ENCODE results near the gene ZNF770.
A peak's percentile ranks its signal among the peaks of the same experiment; 100 is the strongest.

ZNF770 gene, protein sequence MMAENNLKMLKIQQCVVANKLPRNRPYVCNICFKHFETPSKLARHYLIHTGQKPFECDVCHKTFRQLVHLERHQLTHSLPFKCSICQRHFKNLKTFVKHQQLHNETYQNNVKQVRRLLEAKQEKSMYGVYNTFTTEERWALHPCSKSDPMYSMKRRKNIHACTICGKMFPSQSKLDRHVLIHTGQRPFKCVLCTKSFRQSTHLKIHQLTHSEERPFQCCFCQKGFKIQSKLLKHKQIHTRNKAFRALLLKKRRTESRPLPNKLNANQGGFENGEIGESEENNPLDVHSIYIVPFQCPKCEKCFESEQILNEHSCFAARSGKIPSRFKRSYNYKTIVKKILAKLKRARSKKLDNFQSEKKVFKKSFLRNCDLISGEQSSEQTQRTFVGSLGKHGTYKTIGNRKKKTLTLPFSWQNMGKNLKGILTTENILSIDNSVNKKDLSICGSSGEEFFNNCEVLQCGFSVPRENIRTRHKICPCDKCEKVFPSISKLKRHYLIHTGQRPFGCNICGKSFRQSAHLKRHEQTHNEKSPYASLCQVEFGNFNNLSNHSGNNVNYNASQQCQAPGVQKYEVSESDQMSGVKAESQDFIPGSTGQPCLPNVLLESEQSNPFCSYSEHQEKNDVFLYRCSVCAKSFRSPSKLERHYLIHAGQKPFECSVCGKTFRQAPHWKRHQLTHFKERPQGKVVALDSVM

GRCh38 chr15:34988027-34988902 is at the start of gene ZNF770:
TSS of gene ZNF770 (minus strand) at chr15:34988287. CDS start at chr15:34983434, 4,853 bp downstream.
- DNase-seq (ENCODE audit: low spot score): peak; percentile 88

- no peak for DNase-seq (ENCODE audit: low spot score)
Observed at GRCh38 chr15:35028235-35028984, 40.3 kb upstream of the ZNF770 start.

DNA sequence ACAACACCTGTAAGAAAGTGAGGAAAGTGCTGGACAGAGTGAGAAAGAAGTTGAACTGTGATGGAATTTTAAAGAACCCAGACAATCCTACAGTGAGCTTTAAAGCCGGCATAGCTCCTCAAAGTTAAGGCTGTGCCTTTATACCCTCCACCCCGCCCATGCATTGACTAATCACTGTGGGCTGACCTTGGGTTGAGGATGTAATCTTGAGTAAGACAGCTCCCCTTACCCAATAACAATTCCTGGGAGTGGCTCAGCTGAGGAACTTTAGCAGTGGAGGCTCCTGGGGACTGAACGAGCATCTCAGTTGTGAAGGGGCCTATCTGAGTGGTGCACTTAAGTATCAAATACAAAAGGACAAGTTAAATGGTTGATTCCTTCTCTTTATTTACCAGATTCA is 35.7 kb upstream of the ZNF770 start:
- no peak for DNase-seq (ENCODE audit: low spot score)

GRCh38 chr15:35020974-35021373 is 32.9 kb upstream of the ZNF770 start:
- DNase-seq (ENCODE audit: low spot score): no peak

DNA sequence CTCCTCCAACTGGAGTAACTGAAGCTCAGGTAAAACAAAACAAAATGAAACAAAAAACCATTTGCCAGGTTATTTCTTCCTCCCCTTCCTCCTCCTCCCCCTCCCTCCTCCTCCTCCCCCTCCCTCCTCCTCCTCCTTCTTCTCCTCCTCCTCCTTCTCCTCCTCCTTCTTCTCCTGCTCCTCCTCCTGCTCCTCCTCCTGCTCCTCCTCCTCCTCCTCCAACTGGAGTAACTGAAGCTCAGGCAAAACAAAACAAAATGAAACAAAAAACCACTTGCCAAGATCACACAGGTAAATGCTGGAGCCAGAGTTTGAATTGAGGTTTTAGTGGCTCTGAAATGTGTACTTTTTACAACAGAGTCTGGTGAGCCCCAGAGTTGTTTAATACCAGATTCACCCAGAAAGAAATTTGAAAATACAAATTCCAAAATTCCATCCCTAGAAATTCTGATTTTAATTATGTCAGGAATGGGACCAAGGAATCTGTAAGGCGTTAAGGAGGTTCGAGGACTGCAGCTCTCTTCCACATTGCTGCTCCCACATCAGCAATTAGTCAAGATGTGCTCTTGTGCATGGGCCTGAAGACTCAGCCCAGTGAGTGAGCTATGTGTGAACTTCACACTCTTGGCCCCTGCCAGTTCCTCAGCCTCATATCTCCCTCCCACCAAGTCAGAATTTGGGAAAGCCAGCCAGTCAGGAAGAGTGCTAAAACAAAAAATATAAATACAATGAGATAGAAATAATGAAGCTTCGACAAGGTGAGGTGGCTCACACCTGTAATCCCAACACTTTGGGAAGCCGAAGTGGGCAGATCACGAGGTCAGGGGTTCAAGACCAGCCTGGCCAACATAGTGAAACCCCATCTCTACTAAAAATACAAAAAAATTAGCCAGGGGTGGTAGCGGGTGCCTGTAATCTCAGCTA is 31.6 kb upstream of the ZNF770 start:
- DNase-seq (ENCODE audit: low spot score): no peak

DNA sequence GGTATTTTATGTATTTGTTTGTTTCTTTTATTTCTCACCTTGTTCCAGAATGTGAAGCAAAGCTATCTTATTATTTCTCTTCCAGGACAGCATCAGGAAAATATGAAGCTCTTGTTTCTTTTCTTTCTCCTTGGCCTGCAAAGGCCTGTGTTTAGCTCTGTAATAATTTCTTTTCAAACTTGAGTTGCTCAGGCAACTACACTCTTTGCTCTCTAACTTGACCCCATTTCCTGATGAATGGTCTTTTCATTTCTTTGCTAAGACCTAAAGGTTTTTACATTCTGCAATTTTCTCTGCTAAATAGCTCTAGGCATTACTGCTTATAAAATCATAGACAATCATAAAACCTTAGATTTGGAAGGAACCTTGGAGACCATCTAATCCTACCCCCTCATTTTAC is 26.2 kb upstream of the ZNF770 start:
- DNase-seq (ENCODE audit: low spot score): no peak

DNA sequence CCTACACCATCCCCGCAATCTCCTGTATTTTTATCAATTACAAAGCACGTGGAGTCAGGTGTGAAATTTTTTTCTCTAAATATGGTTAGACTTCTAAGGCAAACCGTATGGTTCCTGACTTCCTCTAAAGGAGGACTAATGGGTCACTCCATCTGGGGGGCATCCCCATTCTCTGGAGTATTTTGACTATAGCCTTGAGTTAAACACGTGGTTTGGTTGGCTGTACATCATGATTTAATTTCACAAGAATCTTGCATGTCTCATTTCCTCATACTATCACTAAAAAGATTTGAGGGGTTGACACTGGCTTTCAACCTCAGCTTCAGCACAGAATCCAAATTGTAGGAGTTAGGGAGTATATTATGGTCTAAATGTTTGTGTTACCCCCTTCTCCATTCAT is 25.3 kb upstream of the ZNF770 start:
- no peak for DNase-seq (ENCODE audit: low spot score)

GRCh38 chr15:35007397-35007796 is 19.3 kb upstream of the ZNF770 start:
- DNase-seq (ENCODE audit: low spot score): no peak

DNA sequence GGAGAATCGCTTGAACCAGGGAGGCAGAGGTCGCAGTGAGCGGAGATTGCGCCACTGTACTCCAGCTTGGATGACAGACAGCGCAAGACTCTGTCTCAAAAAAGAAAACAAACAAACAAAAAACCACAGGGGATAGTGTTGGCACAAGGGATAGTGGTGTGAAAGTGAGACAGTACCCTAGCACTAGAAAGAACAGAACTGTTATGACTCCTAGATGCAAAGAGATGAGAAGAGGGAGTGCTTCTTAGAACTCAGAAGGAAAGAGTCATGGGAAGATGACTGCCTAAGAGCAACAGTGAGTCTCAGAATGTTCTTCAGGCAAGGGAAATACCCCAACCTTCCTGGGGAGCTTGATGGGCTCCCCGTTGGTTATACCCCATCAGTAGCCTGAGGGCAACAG is 17.8 kb upstream of the ZNF770 start:
- no peak for DNase-seq (ENCODE audit: low spot score)

GRCh38 chr15:35003928-35004327 is 15.8 kb upstream of the ZNF770 start:
- no peak for DNase-seq (ENCODE audit: low spot score)

DNA sequence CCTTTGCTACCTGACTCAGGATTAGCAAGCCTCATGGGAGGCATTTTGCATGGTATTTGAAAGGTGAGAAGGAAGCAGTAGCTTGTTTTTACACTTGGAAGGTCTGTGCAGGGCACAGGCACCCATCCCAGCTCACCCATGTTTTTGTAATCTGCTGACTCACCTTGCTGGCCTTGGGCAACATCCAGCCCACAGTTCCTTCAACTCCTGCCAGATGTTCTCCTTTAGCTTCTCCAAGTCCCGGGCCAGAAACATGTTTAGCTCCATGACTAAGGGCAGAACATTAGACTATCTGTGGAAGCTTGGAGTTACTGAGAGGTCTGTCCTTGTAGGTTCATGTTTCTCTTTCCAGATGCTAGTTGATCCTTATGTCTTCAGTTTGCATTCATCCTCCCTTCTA is 12.4 kb upstream of the ZNF770 start:
- no peak for DNase-seq (ENCODE audit: low spot score)

- DNase-seq (ENCODE audit: low spot score): no peak
Observed at GRCh38 chr15:34999906-35000305, 11.8 kb upstream of the ZNF770 start.

- no peak for DNase-seq (ENCODE audit: low spot score)
Observed at GRCh38 chr15:34994925-34995324, 6.8 kb upstream of the ZNF770 start.

DNA sequence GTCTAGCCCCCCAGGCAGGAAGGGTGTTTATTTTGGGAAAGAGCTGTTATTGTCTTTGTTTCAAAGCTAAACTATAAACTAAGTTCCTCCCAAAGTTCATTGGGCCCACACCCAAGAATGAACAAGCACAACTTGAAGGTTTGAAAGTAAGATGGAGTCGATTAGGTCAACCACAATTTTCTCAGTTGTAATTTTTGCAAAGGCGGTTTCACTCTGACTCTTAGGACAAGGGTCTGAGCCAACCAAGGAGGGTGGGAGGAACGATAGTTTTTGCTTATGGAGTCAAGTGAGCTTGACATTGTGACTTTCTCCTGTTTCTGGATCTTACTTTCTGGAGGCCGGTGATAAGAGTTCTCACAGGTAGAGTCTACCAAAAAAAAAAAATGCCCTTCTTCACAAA is 5.8 kb upstream of the ZNF770 start:
- no peak for DNase-seq (ENCODE audit: low spot score)

DNA sequence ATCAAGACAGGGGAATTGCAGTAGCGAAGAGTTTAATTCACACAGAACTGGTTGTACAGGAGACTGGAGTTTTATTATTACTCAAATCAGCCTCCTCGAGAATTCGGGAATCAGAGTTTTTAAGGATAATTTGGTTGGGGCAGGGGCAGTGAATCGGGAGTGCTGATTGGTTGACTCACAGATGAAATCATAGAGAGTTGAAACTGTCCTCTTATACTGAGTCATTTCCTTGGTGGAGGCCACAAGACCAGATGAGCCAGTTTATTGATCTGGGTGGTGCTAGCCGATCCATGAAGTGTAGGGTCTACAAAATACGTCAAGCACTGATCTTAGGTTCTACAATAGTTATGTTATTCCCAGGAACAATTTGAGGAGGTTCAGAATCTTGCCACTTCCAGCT is 5.3 kb upstream of the ZNF770 start:
- DNase-seq (ENCODE audit: low spot score): no peak

DNA sequence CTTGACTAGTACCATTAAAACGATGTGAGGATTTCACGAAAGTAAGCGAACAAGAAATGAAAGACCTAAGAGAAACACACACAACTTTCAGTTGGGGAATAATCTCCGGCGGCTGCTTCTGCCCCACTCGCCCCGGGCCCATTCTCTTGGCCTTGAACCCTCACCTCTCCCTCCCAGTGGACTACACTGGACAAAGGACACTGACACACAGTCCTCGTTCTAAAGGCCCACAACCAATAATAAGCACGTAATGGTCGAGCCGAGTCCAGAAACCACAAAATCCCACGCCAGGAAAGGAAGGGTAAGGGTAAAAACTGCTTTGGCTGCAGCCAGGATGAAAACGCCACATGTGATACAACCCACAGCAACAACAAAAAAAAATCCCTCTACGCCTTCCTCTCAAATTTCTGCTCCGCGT is 469 bp downstream of the ZNF770 start:
- DNase-seq (ENCODE audit: low spot score): no peak

- no peak for DNase-seq (ENCODE audit: low spot score)
Observed at GRCh38 chr15:34986771-34987480, 1.2 kb downstream of the ZNF770 start.

DNA sequence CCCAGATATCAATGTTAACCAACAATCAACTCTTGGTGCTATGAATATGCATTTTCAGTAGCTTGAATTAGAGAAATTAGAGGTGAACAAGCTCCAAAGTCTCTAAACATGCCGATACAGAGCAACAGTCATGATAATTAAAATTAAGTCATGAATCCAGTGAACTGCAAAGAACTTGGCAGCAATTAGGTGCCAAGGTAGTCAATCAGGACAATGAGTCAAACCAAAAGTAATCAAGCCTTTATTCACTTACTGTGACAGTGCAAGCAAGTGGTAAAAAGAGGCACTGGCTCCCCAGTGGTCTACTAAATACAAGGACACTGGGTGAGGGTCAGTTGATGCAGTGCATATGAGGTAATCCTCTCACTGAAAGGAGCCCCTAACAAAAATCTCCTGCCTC is 1.8 kb downstream of the ZNF770 start:
- DNase-seq (ENCODE audit: low spot score): no peak

DNA sequence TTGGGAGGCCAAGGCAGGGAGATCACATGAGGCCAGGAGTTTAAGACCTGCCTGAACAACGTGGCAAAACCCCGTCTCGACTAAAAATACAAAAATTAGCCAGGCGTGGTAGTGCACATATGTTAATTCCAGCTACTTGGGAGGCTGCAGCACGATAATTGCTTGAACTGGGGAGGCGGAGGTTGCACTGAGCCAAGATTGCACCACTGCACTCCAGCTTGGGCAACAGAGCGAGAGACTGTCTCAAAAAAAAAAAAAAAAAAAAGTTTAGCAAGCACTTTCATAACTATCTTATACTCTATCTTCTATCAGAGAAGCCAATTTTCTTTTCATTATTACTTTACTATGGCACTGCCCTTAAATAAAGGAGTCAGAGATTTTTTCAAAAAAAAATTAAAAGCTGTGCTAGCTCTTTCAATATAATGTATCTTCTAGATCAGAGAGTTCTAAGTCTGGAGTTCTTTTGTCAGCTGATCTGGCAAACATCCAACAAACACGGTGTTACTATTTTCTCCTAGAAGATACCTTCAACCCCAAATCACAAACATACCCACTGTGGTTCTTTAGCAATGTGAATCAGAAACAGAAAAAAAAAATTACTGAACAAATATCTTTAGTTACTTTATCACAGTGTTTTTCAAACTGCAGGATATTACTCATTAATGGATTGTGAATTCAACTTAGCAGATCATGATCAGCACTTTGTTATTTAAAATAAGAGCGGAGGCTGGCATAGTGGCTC is 3.0 kb downstream of the ZNF770 start:
- DNase-seq (ENCODE audit: low spot score): peak; percentile 43
